Adrenal gland (tissue), 12 donors: ENCODE data around the gene NISCH. TPM values are rescaled to one million over a fixed set of nuclear protein-coding genes. Genes with fewer than 3 reads are reported as not detected.

Experiments
- DNase-seq, 7 donors: peaks; one replicate each; pipeline ENCODE4 v3.0.0-alpha.2; 2019 to 2020
- H3K27ac ChIP-seq, 5 donors: fragments of 200-600 bp; sonication (generic) in 4 of 5; 1 replicate in 3 of 5; 2 replicates in 2 of 5; pipeline versions ENCODE4 v1.5.1 to v1.8.0; 2016 to 2020; ENCODE audit warnings: mild to moderate bottlenecking in 1 of 5
- H3K27me3 ChIP-seq: fragments of 200-600 bp; 2 replicates; pipeline ENCODE4 v1.8.0; 2021
- H3K36me3 ChIP-seq, 2 donors: fragments of 200-600 bp; replicated peaks in 1 of 2; 1 replicate in 1 of 2; 2 replicates in 1 of 2; pipeline versions ENCODE4 v1.5.1 to v1.8.0; 2018 to 2022
- H3K4me1 ChIP-seq, 2 donors: fragments of 200-600 bp; replicated peaks in 1 of 2; 1 replicate in 1 of 2; 2 replicates in 1 of 2; pipeline versions ENCODE4 v1.5.1 to v1.8.0; 2018 to 2021
- H3K4me3 ChIP-seq, 4 donors: fragments of 200-600 bp; sonication (generic) in 3 of 4; one replicate each; pipeline ENCODE4 v1.5.1; 2016 to 2018
- H3K9me3 ChIP-seq, 3 donors: fragments of 200-600 bp; sonication (generic) in 1 of 3; replicated peaks in 1 of 3; 1 replicate in 2 of 3; 2 replicates in 1 of 3; pipeline versions ENCODE4 v1.5.1 to v1.8.0; 2016 to 2021
- CTCF ChIP-seq, 6 experiments: fragments of 450-650 bp in 4 of 6; fragments of 200-600 bp in 2 of 6; sonication (generic) in 1 of 6; IDR thresholded peaks; 1 replicate in 5 of 6; 2 replicates in 1 of 6; pipeline versions ENCODE4 v1.5.1 to v1.8.0; 2016 to 2021; ENCODE audit warnings: antibody characterized with exemption in 6 of 6, mild to moderate bottlenecking in 2 of 6, moderate library complexity in 1 of 6
- POLR2A ChIP-seq, 2 donors: fragments of 450-650 bp; IDR thresholded peaks; one replicate each; pipeline ENCODE4 v1.6.1; 2017; ENCODE audit warnings: antibody characterized with exemption in 2 of 2, mild to moderate bottlenecking in 2 of 2, moderate library complexity in 1 of 2
- WGBS, 4 donors: extraction: QIAGEN DNeasy Blood & Tissue Kit in 2 of 4; methylation state at CpG; one replicate each; pipeline versions ENCODE4 v1.1.5 to v1.1.7; 2013 to 2017; 5-methylcytosine and 5-hydroxymethylcytosine counted together
- intact Hi-C, 2 donors: fragments of 100-400 bp; cut with DNase I; formaldehyde crosslinking; loops; one replicate each; pipeline versions ENCODE4 v1.14.1 to v1.15.0; 2022 to 2023
- polyA plus RNA-seq, 3 donors: library from polyadenylated mRNA; stranded (reverse); fragments of 200-250 nt in 2 of 3; fragments of 350-450 nt in 1 of 3; fragmentation: Illumina TruSeq in 1 of 3; extraction: RNeasy Lipid Tissue Mini Kit (QIAGEN cat#74804) in 1 of 3; gene quantifications; one replicate each; pipeline ENCODE4 v1.2.3, GENCODE V29; 2013 to 2014
- total RNA-seq, 9 donors: library from RNA; depleted of rRNA in 4 of 9; stranded (reverse); fragments of >200 nt in 4 of 9; fragments of 120-200 nt in 1 of 9; fragmentation: NEBNext Ultra II Directional in 1 of 9; extraction: Animal tissue kit (Norgen Biotek cat#: 25700) in 1 of 9; gene quantifications; one replicate each; pipeline versions ENCODE4 v1.1.0 to v1.2.4, GENCODE V29; 2013 to 2023
- donor health status: healthy with polysubstance abuse.
- donor health status: Bipolar disorder and iron deficiency.
- donor health status: DM: yes; HTN: yes; CAD: no.
- donor health status: DM: no; HTN: no; CAD: no.
- donor health status: DM: no; HTN: no; CAD: no.
- donor health status: DM: yes; HTN: yes; CAD: no.

The NISCH gene
- total and polyA plus RNA-seq, 12 donors = 39.4 to 186 (median 100) TPM

- no peak overlapping the region for H3K27ac ChIP-seq
- no peaks in the 10 kb centered on the region for H3K27me3 ChIP-seq
- H3K4me1 ChIP-seq = no peaks in the 10 kb centered on the region
- peaks cover 0 to 20% of the 10 kb centered on the region in 2 donors for H3K36me3 ChIP-seq
- TF ChIP-seq CTCF (IDR thresholded peaks at IDR 0.05) (no peak), POLR2A (IDR thresholded peaks at IDR 0.05) (no peak)
- DNase-seq = no peak
- H3K9me3 ChIP-seq = no peaks in the 10 kb centered on the region
- intact Hi-C loops = no loop called here
- 69 to 70% (median 70%) methylated on average over 15 to 23 of the region's 23 CpGs for WGBS, 4 donors
- no peak overlapping the region for H3K4me3 ChIP-seq
Observed at GRCh38 chr3:52503788-52504424, 48.5 kb downstream of the NISCH start.

- Histone ChIP-seq H3K9me3 (no peaks in the 10 kb centered on the region), H3K36me3 (peaks cover 0 to 22% of the 10 kb centered on the region in 2 donors)
- 81 to 89% (median 86%) methylated on average over 8 to 10 of the region's 10 CpGs; no CpG with 5 or more reads in 1 of the 4 donors for WGBS, 4 donors
Observed at GRCh38 chr3:52504977-52505376, 49.6 kb downstream of the NISCH start.

GRCh38 chr3:52506266-52506966 is 51.0 kb downstream of the NISCH start:
- Histone ChIP-seq H3K27me3 (no peaks in the 10 kb centered on the region), H3K27ac (no peak overlapping the region), H3K4me1 (no peaks in the 10 kb centered on the region), H3K9me3 (no peaks in the 10 kb centered on the region), H3K4me3 (no peak overlapping the region), H3K36me3 (peaks cover 0 to 27% of the 10 kb centered on the region in 2 donors)
- DNase-seq = no peak
- 83 to 91% (median 87%) methylated on average over 9 to 27 of the region's 27 CpGs for WGBS, 4 donors
- TF ChIP-seq CTCF (IDR thresholded peaks at IDR 0.05) = no peak
- intact Hi-C loops = no loop called here

More at GRCh38 chr3:52504977-52505376, 49.6 kb downstream of the NISCH start:
- intact Hi-C loops = no loop called here
- no peak for TF ChIP-seq CTCF (IDR thresholded peaks at IDR 0.05)
- no peak for TF ChIP-seq POLR2A (IDR thresholded peaks at IDR 0.05)
- no peak overlapping the region for H3K4me3 ChIP-seq
- H3K27me3 ChIP-seq = no peaks in the 10 kb centered on the region
- no peak overlapping the region for H3K27ac ChIP-seq
- DNase-seq = no peak
- no peaks in the 10 kb centered on the region for H3K4me1 ChIP-seq

GRCh38 chr3:52507359-52507758 is 52.0 kb downstream of the NISCH start:
- WGBS, 4 donors = 84 to 88% (median 85%) methylated on average over 5 of the region's 5 CpGs
- TF ChIP-seq CTCF (IDR thresholded peaks at IDR 0.05) = no peak
- no peak for TF ChIP-seq POLR2A (IDR thresholded peaks at IDR 0.05)
- Histone ChIP-seq H3K27ac (no peak overlapping the region), H3K36me3 (peaks cover 0 to 33% of the 10 kb centered on the region in 2 donors), H3K27me3 (no peaks in the 10 kb centered on the region), H3K4me1 (no peaks in the 10 kb centered on the region), H3K4me3 (no peak overlapping the region), H3K9me3 (no peaks in the 10 kb centered on the region)
- intact Hi-C loops = no loop called here
- DNase-seq = no peak
